Effector memory CD8-positive, alpha-beta T cell (primary cell): ENCODE measurements around the gene LEMD1.
A peak's percentile ranks its signal among the peaks of the same experiment; 100 is the strongest.

Experiments used
- ATAC-seq: fragments of 150-1000 bp; cut with Tn5 transposase; replicated peaks from 2 replicates; pipeline ENCODE4 v1.10.0; 2021; ENCODE audit warnings: mild to moderate bottlenecking, moderate library complexity
- DNase-seq, 3 experiments: peaks; one replicate each; pipeline ENCODE4 v3.0.0; 2021
- H3K27ac Mint-ChIP-seq, 2 donors: one replicate each; pipeline ENCODE4 v1.8.0; 2022; ENCODE audit warnings: mild to moderate bottlenecking in 2 of 2, mixed read lengths in 2 of 2, moderate library complexity in 2 of 2
- H3K27me3 Mint-ChIP-seq, 2 donors: one replicate each; pipeline ENCODE4 v1.8.0; 2022; ENCODE audit warnings: mixed read lengths in 2 of 2
- H3K36me3 Mint-ChIP-seq: one replicate; pipeline ENCODE4 v1.8.0; 2022; ENCODE audit warnings: mild to moderate bottlenecking, moderate library complexity, mixed read lengths; ENCODE audit not compliant: insufficient read depth
- H3K4me1 Mint-ChIP-seq, 2 donors: one replicate each; pipeline ENCODE4 v1.8.0; 2022; ENCODE audit warnings: low read depth in 2 of 2, mixed read lengths in 2 of 2
- H3K4me3 Mint-ChIP-seq, 2 donors: one replicate each; pipeline ENCODE4 v1.8.0; 2022; ENCODE audit warnings: mild to moderate bottlenecking in 2 of 2, mixed read lengths in 2 of 2, moderate library complexity in 2 of 2
- H3K9me3 Mint-ChIP-seq, 2 donors: one replicate each; pipeline ENCODE4 v1.8.0; 2022; ENCODE audit warnings: mixed read lengths in 2 of 2

LEMD1 gene

DNA sequence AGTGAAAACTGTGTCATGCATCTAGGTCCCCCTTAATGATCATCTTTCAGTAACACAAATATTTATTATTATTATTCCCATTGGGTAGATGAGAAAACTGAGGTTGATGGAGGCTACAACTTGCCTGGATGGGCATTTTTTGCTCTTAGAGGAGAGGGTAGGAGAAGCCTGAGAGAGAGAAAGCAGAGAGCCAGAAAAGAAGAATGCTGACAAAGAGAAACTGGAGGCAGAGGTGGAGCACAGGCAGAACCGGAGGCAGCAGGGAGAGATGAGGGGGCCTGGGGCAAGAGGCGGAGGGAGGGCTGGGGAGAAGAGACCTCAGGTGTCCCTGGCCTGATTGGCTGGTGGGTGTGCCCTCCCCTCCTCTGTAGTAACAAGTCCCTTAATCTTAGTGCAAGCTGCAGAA is 29.9 kb upstream of the LEMD1 start:
- ATAC-seq (no peak), DNase-seq (no peak)
- H3K27me3 Mint-ChIP-seq = peaks cover 58 to 64% of the 10 kb centered on the region in 2 donors
- H3K9me3 Mint-ChIP-seq = no peaks in the 10 kb centered on the region
- H3K27ac Mint-ChIP-seq = no peak overlapping the region
- H3K4me1 Mint-ChIP-seq = peaks cover 14 to 15% of the 10 kb centered on the region in 2 donors
- H3K36me3 Mint-ChIP-seq = peaks cover 2% of the 10 kb centered on the region
- H3K4me3 Mint-ChIP-seq = no peak overlapping the region

DNA sequence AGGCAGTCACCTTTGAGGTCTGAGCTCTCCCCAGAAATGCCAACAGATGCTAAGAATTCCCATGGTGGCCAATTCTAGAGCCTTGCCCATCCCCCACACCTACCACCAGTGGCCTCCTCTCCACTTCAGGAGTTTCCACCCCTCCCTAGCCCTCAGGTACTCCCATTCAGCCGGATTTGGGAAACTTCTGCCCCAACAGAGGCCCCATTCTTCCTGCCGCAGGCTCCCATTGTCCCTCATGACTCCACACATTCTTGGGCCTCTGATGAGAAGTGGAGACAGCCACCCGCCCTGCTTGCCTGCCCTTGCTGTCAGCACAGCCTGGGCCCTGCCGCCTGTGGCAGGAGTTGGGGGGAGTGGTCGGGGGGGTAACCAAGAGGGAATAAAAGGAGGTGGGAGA is 29.3 kb upstream of the LEMD1 start:
- DNase-seq (no peak), ATAC-seq (no peak)
- H3K27me3 Mint-ChIP-seq = peaks cover 52 to 58% of the 10 kb centered on the region in 2 donors
- H3K27ac Mint-ChIP-seq = no peak overlapping the region
- H3K36me3 Mint-ChIP-seq = no peaks in the 10 kb centered on the region
- no peak overlapping the region for H3K4me3 Mint-ChIP-seq
- H3K4me1 Mint-ChIP-seq = peaks cover 11% of the 10 kb centered on the region in 2 donors
- H3K9me3 Mint-ChIP-seq = no peaks in the 10 kb centered on the region

DNA sequence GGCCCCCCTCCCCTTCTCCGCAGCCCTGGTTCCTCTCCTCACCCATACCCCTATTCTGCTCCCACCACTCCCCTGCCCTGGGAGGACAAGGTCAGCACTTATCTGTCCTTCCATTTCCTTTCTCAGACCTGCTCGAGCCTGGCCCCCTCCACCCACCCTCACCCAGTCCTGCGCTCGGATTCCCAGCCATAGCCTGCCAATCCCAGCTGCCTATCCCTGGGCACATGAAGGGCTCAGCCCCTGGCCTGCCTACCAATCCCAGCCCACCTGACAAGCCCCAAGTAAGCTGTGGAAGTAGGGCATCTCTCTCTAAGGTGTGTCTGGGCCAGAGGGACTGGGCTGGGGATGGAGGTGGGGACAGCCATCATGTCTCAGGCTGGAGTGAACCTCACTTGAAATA is 28.6 kb upstream of the LEMD1 start:
- H3K9me3 Mint-ChIP-seq = no peaks in the 10 kb centered on the region
- peaks cover 45 to 51% of the 10 kb centered on the region in 2 donors for H3K27me3 Mint-ChIP-seq
- DNase-seq (no peak), ATAC-seq (no peak)
- no peak overlapping the region for H3K4me3 Mint-ChIP-seq
- H3K27ac Mint-ChIP-seq = no peak overlapping the region
- no peaks in the 10 kb centered on the region for H3K36me3 Mint-ChIP-seq
- H3K4me1 Mint-ChIP-seq = peaks cover 6% of the 10 kb centered on the region in 2 donors

DNA sequence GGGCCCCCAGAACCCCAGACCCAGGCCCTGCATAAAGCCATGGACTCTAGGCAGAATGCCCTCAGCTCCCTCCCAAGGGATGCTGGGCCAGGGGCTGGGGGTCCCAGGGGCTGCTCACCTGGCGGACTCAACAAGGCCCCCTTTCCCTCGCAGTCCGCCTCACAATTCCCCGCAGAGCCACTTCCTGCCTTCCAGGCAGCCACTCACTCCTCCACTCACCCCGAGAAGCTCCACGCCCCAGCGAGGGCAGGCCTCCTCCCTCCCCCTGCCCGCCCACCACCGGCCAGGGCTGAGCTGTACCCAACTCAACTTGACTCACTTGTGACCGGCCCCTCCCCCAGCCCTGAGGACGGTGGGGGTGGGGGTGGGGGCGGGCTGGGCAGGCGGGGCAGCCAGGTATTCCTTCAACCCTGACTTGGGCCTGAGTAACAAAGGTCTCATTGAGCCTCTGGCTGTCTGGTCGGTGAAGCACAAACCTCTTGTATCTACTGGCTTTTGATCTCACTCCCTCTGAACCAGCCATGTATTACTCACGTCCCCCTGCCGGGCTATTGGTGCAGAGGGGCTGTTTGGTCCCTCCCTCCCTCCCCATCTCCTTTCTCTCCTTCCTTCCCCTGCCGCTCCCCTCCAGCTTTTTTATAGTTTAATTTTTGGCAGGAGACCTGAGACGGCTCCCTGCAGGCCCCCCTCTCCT is 28.0 kb upstream of the LEMD1 start:
- Mint-ChIP-seq H3K9me3 (no peaks in the 10 kb centered on the region), H3K27ac (no peak overlapping the region), H3K36me3 (no peaks in the 10 kb centered on the region), H3K4me3 (no peak overlapping the region), H3K27me3 (peaks cover 45% of the 10 kb centered on the region in 2 donors), H3K4me1 (peaks cover 6% of the 10 kb centered on the region in 2 donors)
- ATAC-seq (no peak), DNase-seq (no peak)

DNA sequence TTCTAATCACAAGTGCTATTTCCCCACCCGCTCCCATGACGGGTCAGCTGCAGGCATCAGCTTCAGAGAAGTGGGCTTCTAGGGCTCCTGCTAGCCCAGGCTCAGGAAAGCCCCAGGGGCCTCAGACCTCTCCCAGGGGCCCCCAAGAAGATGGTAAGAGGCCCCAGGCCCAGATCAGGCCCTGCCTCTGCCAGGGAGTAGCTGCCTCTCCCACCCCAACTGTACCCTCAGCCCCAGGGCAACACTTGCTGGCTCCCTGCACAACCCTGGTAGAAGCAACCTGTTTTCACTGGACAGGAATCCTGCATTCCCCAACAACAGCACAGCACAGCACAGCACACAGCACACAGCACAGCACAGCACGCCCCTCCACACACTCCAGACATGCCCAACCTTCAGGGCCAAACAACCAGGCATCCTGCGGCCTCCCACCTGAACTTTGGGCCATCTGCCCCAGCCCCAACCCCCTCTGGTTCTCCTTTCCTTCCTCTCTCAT is 27.4 kb upstream of the LEMD1 start:
- ATAC-seq (no peak), DNase-seq (no peak)
- Mint-ChIP-seq H3K4me1 (peaks cover 6% of the 10 kb centered on the region in 2 donors), H3K27ac (no peak overlapping the region), H3K9me3 (no peaks in the 10 kb centered on the region), H3K4me3 (no peak overlapping the region), H3K27me3 (peaks cover 39% of the 10 kb centered on the region in 2 donors), H3K36me3 (no peaks in the 10 kb centered on the region)

DNA sequence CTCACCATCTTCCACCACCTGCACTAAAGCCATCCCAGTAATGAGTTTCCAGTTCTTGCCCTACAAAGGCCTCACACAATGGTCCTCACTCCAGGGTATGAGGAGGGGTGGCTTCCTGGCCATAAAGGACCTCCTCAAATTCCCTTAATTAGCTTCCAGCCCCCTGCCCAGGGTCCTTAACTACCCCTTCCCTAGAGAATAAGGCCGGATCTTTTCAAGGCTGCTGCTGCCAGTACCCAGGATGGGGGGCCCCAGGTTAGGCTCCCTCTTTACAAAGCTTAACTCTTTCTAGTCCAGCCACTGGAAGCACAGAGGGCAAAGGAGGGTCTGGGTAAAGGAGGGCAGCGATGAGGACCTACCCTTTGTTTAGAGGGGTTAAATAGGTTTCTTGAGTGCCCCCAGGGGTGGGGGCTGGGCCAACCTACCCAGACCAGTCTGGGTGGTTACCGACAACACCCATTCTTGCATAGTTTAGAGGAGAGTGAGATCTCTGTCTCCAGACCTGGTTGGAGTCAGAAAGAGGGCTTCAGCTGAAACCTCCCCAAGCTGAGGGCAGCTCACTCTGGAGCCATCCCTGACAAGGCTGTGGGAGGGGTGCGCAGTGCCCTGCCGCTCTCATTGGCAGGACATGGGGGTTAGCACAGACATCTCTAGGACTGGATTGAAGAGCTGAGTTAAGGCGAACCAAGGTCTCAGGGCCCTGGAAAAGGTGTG is 26.8 kb upstream of the LEMD1 start:
- H3K27me3 Mint-ChIP-seq = peaks cover 33% of the 10 kb centered on the region in 2 donors
- H3K36me3 Mint-ChIP-seq = no peaks in the 10 kb centered on the region
- DNase-seq = no peak
- H3K4me1 Mint-ChIP-seq = peaks cover 6 to 9% of the 10 kb centered on the region in 2 donors
- no peak for ATAC-seq
- H3K4me3 Mint-ChIP-seq = no peak overlapping the region
- peak overlapping the region in 1 of 2 donors; percentile 28 for H3K27ac Mint-ChIP-seq
- no peaks in the 10 kb centered on the region for H3K9me3 Mint-ChIP-seq

DNA sequence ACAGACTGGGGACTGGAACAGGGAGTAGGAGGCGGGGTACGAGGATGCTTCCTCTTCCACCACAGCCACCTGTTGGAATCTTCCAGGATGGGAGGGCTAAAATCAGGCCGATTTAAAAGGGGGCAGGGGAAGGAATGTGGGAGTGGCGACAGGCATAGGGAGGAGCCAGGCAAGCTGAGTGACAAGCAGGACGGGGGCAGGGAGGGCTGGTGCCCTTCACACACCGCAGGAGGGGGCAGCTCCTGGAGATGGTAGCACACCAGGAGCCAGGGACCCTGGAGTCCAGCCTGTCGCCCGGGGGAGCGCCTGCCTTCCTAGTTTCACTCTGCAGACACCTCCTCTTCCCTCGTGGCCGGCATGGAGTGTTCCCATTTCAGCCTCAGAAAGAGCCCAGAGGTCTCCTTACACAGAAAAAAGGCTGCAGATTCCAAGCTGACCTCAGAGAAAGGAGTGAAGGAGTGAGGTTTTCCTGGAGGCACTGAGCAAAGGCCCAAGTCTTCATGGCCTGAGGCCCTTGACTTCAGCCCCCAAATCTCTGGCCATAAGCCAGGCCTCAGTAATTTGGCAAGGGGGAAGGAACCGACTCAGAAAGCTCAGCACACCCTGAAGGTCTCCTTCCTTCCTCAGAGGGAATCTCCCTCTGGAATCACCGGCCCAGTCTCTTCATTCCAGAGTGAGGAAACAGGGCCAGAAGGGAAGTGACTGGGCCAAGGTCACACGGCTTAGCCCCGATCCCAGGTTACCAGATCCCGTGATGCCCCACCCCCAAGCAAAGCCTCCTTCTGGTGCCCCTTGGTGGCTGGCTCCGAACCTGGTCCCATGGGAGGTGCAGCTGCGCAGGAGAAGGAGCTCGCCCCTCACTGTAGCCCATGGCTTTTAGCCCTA is 25.8 kb upstream of the LEMD1 start:
- Mint-ChIP-seq H3K27ac (peak overlapping the region in 1 of 2 donors; percentile 9), H3K4me3 (no peak overlapping the region), H3K27me3 (peaks cover 23% of the 10 kb centered on the region in 2 donors), H3K9me3 (no peaks in the 10 kb centered on the region), H3K36me3 (no peaks in the 10 kb centered on the region), H3K4me1 (peaks cover 6 to 9% of the 10 kb centered on the region in 2 donors)
- no peak for ATAC-seq
- DNase-seq = no peak

DNA sequence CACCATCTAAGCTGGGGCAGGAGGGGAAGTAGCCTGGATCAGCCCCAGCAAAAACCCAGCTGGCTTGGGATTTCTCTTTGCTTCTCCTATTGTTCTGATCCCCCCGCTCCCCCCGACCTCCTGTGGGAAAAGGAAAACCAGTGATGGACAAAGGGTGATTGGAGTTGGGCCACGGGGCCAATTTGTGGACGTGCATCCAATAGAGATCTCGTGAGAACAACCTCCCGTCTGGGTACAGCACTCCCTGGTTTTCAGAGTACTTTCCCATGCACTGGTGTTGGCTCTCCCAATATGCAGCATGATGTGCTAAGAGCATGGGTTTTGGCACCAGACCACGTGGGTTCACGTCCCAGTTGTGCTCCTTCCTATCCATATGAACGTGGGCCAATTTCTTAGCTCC is 25.0 kb upstream of the LEMD1 start:
- no peak for DNase-seq
- H3K4me3 Mint-ChIP-seq = no peak overlapping the region
- no peak overlapping the region for H3K27ac Mint-ChIP-seq
- H3K27me3 Mint-ChIP-seq = peaks cover 14 to 15% of the 10 kb centered on the region in 2 donors
- H3K36me3 Mint-ChIP-seq = no peaks in the 10 kb centered on the region
- ATAC-seq = no peak
- H3K4me1 Mint-ChIP-seq = peaks cover 8 to 11% of the 10 kb centered on the region in 2 donors
- no peaks in the 10 kb centered on the region for H3K9me3 Mint-ChIP-seq

DNA sequence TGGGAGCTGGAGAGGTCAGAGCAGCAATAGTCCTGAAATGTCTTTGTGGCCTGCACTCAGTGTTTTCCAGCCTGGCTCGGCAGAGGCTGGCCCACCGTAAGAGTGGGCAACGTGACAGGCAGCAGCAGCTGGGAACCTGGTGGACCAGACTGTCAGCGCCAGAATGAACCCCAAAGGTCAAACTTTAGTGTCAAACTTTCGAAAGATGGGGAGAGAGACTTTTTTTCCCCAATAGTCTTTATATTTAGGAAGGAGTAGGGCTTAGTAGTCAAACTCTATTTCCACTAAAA is 23.7 kb upstream of the LEMD1 start:
- H3K27me3 Mint-ChIP-seq = peaks cover 1 to 2% of the 10 kb centered on the region in 2 donors

DNA sequence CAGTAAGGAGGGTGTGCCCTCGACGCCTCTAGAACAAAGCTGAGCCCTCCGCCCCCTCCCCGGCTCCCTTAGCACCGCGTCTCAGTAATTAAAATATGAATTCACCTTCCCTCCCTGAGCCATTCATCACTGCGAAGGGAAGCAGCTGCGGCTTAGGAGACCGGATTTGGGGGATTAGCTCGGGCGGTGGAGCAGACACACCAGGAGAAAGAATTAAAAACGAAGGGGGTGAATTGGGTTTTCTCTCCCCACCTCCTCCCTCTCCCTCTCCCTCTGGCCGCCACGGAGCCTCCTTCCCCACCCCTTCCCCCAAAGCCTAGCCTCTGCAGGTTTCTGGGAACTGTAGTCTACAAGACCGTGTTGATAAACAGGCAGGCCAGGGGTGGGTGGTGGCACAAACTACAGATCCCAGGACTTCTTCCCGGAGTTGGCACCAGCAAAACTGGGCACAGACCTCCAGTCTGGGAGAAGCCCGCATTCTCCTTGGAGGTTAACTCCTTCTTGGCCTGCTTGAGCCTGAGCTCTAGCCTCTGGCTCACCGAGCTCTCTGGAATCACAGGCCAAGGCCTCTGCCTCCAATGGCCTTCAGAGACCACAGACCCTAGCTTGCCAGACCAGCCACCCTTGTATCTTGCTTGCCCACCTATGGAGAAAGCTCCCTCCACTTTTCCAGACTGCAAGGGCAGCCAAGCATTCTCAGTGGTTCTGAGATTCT is 23.2 kb upstream of the LEMD1 start:
- H3K36me3 Mint-ChIP-seq = peaks cover 9% of the 10 kb centered on the region
- no peak overlapping the region for H3K4me3 Mint-ChIP-seq
- ATAC-seq (no peak), DNase-seq (no peak)
- peaks cover 22 to 28% of the 10 kb centered on the region in 2 donors for H3K4me1 Mint-ChIP-seq
- H3K27me3 Mint-ChIP-seq = no peaks in the 10 kb centered on the region
- no peaks in the 10 kb centered on the region for H3K9me3 Mint-ChIP-seq
- no peak overlapping the region for H3K27ac Mint-ChIP-seq

More for the DNA sequence above, 23.7 kb upstream of the LEMD1 start:
- no peak overlapping the region for H3K4me3 Mint-ChIP-seq
- DNase-seq (no peak), ATAC-seq (no peak)
- H3K36me3 Mint-ChIP-seq = peaks cover 4% of the 10 kb centered on the region
- no peak overlapping the region for H3K27ac Mint-ChIP-seq
- peaks cover 18 to 23% of the 10 kb centered on the region in 2 donors for H3K4me1 Mint-ChIP-seq
- no peaks in the 10 kb centered on the region for H3K9me3 Mint-ChIP-seq

DNA sequence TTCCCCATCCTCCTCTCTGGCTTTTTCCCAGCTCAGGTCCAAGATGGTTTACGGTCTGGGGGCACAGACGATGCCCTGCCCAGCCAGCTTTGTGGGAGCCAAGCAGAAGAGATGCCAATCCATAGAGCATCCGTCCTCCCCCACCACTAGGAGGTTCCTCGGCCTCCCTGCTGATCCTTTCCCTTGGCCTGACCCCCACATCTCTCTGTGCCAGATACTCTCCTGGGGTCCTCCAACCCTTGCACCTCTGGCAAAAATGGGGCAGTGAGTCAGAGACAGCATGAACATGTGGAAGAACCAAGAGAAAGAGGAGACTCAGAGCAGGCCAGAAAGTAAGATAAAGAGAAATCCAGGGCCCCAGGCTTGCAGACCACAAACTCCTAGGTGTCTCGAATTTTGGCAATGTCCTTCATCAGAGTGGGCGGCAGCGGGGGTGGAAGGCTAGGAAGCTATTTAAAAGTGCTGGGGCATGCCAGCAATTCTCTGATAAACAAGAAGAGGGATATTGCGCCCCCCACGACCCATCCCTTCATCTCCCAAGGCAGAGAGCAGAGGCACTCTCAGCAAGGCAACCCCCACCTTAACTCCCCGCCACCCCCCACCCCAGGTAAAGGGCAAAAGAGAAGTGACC is 22.6 kb upstream of the LEMD1 start:
- DNase-seq = no peak
- Mint-ChIP-seq H3K9me3 (no peaks in the 10 kb centered on the region), H3K36me3 (peaks cover 9% of the 10 kb centered on the region), H3K27me3 (no peaks in the 10 kb centered on the region), H3K27ac (no peak overlapping the region), H3K4me1 (peaks cover 25 to 32% of the 10 kb centered on the region in 2 donors), H3K4me3 (no peak overlapping the region)
- no peak for ATAC-seq

DNA sequence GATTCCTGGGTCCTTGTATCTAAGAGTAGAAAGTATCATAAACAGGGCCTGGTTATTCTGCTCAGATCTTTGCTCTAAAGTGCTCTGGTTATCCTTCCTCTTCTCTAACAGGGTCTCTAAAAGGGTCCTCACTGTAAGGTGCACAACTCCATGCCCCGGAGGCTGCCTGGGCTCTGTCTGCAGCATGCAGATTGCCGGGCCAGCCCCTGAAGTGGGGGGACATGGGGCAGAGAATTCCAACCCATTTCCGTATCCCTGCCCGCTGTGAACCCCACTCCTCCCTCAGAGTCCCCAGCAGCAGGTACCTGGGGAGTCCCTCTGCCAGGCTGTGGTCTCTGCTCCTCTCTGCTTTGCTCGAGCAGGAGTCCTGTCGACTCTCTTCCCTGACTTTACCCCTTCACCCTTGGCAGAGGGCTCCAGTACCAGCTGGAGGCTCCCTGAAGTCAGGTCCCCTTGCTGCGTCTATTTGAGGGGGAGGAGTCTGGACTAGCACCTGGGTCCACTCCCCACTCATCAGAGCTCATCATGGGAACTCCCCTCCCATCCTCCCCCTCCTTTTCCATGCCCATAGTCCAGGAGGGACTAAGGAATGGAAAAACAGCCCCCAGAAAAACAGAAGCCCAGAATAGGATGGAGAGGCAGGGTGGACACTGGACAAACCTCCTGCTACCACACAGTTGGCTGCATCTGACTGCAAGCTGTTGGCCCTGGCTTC is 21.9 kb upstream of the LEMD1 start:
- Mint-ChIP-seq H3K4me1 (peaks cover 30 to 31% of the 10 kb centered on the region in 2 donors), H3K4me3 (no peak overlapping the region)
- ATAC-seq = no peak

More for the DNA sequence above, 21.9 kb upstream of the LEMD1 start:
- DNase-seq = no peak
- Mint-ChIP-seq H3K27ac (peak overlapping the region in 1 of 2 donors; percentile 51), H3K9me3 (no peaks in the 10 kb centered on the region), H3K36me3 (peaks cover 9% of the 10 kb centered on the region), H3K27me3 (no peaks in the 10 kb centered on the region)
